Measurements from ENCODE around the gene NCOA7. TPM values are rescaled to one million over a fixed set of nuclear protein-coding genes. Genes with fewer than 3 reads are reported as not detected.

NCOA7 gene
- total and polyA plus RNA-seq, 9 of the 15 experiments (the other 6 are each of a cell fraction or from before 2014, with no cell fraction given), result 5.8 to 14.6 (median 9.3) TPM

GRCh38 chr6:125943528-125944433 lies 153.0 kb downstream of the NCOA7 start (continued):
- TF ChIP-seq, protein P1, sequence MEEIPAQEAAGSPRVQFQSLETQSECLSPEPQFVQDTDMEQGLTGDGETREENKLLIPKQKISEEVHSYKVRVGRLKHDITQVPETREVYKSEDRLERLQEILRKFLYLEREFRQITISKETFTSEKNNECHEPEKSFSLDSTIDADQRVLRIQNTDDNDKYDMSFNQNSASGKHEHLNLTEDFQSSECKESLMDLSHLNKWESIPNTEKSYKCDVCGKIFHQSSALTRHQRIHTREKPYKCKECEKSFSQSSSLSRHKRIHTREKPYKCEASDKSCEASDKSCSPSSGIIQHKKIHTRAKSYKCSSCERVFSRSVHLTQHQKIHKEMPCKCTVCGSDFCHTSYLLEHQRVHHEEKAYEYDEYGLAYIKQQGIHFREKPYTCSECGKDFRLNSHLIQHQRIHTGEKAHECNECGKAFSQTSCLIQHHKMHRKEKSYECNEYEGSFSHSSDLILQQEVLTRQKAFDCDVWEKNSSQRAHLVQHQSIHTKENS (CRISPR knock-in tag; IDR thresholded peaks at IDR 0.05), result no peak
- TF ChIP-seq NBN (IDR thresholded peaks at IDR 0.05; ENCODE audit: low read depth) (peak; percentile 83), SAFB (IDR thresholded peaks at IDR 0.05; ENCODE audit: borderline replicate concordance, low read depth, low read length) (no peak), MAX (CRISPR knock-in tag; IDR thresholded peaks at IDR 0.05) (no peak), THRAP3 (IDR thresholded peaks at IDR 0.05; ENCODE audit: borderline replicate concordance) (no peak), ZNF76 (CRISPR knock-in tag; IDR thresholded peaks at IDR 0.05; ENCODE audit: borderline replicate concordance) (no peak), PCBP2 (IDR thresholded peaks at IDR 0.05; ENCODE audit: low read depth, low read length, poor library complexity, severe bottlenecking) (no peak), CEBPZ (IDR thresholded peaks at IDR 0.05; ENCODE audit: borderline replicate concordance, low read depth, low read length) (no peak), RUNX1 (IDR thresholded peaks at IDR 0.05; ENCODE audit: low read depth) (no peak), GATAD2B (IDR thresholded peaks at IDR 0.05; ENCODE audit: borderline replicate concordance) (no peak), PHF21A (IDR thresholded peaks at IDR 0.05; ENCODE audit: borderline replicate concordance, low read depth) (no peak), MCM2 (IDR thresholded peaks at IDR 0.05; ENCODE audit: low read depth) (no peak), SMAD3 (CRISPR knock-in tag; conservative IDR thresholded peaks at IDR 0.05) (no peak), GTF2F1 (IDR thresholded peaks at IDR 0.05; ENCODE audit: low read depth, low read length) (no peak), ZHX1 (conservative IDR thresholded peaks at IDR 0.05; ENCODE audit: low read length) (no peak), CAMTA2 (CRISPR knock-in tag; conservative IDR thresholded peaks at IDR 0.05) (no peak), ZBTB7A (IDR thresholded peaks at IDR 0.05; ENCODE audit: borderline replicate concordance, control insufficient read depth, low read depth, low read length) (no peak), CREB1 (IDR thresholded peaks at IDR 0.05) (no peak), CREB1 (CRISPR knock-in tag; IDR thresholded peaks at IDR 0.05) (no peak), HOXB6 (CRISPR knock-in tag; IDR thresholded peaks at IDR 0.05; ENCODE audit: borderline replicate concordance) (no peak), SMAD2 (IDR thresholded peaks at IDR 0.05; ENCODE audit: low read depth, low read length) (no peak)
